ENCODE measurements around the gene GMEB2. TPM values are rescaled to one million over a fixed set of nuclear protein-coding genes. Genes with fewer than 3 reads are reported as not detected.

GMEB2 gene
- total RNA-seq, 1 experiment from 2014 or later: 14.3 TPM

DNA sequence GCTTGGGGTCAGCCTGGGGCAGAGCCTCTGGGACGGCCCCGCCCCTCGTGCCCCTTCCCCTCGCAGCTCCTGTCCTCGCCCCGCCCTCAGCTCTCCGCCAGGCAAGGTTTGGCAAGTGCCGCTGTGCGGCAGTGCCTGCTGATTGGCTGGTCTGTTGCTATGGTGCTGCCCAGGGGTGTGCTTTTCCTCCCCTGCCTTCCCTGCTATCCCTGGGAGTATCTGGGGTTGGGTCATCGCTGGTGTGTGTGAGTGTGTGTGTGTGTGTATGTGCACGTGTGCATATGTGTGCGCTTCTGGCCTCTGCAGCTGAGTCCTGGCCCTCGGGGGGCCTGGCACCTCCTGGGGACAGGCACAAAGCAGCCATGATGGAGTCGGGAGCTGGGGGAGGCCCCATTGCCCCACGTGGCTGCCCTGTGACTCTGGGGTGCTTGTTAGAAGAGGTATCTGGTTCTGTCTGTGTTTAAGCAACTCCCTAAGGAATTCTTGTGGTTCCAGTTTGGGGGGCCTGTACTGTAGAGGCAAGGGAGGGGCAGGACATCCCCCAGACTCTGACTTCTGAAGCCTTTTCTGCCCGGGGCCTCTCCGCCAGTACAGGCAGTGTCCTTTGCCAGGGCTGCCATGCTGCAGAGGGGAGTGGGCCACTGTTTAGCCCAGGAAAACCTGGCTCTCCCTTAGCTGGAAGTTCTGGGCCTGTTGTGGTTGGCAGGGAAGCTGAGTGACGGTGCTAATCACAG, 38.1 kb upstream of the GMEB2 start:
- Mint-ChIP-seq H3K27me3 (ENCODE audit: low read depth) (no peaks in the 10 kb centered on the region), H3K27ac (peak overlapping the region in 2 of 3 experiments; percentile 40 to 68; a peak in 4 of 7 replicates), H3K4me3 (peak overlapping the region in 1 of 2 experiments; percentile 42; a peak in 1 of 5 replicates), H3K36me3 (ENCODE audit: insufficient read depth in 1 of 3, low read depth in 3 of 3) (peaks cover 27 to 60% (median 55%) of the 10 kb centered on the region in 3 experiments), H3K4me1 (peaks cover 0 to 4% of the 10 kb centered on the region in 2 experiments; a peak in 1 of 4 replicates), H3K9me3 (no peaks in the 10 kb centered on the region)
- Histone ChIP-seq H4K20me1 (ENCODE audit: control insufficient read depth, insufficient read depth, insufficient read length) (no peaks in the 10 kb centered on the region), H3K23me2 (ENCODE audit: insufficient read length, low read depth, low read length, poor library complexity, severe bottlenecking) (no peaks in the 10 kb centered on the region), H3K27ac (ENCODE audit: insufficient read length, low read depth, low read length) (no peak overlapping the region), H3K4ac (ENCODE audit: low read depth, low read length) (no peak overlapping the region), H2BK120ac (ENCODE audit: low read depth, low read length, poor library complexity, severe bottlenecking) (no peak overlapping the region), H3K9ac (ENCODE audit: extremely low read depth, insufficient read length, low read length) (no peak overlapping the region), H4K5ac (ENCODE audit: insufficient read length, low read depth, low read length) (no peak overlapping the region), H2BK20ac (ENCODE audit: low read depth, low read length, poor library complexity, severe bottlenecking) (no peak overlapping the region), H2AFZ (ENCODE audit: low read length) (no peak overlapping the region), H3K27me3 (ENCODE audit: insufficient read depth, low read length) (no peaks in the 10 kb centered on the region; the same call in 1 of the 2 replicates), H3K4me2 (ENCODE audit: insufficient read depth, insufficient read length, low read length) (no peak overlapping the region), H3K79me1 (ENCODE audit: insufficient read depth, low read depth, low read length, poor library complexity, severe bottlenecking) (no peaks in the 10 kb centered on the region), H4K8ac (replicated peaks; ENCODE audit: insufficient read length, low read depth, low read length) (no peak overlapping the region), H3K14ac (ENCODE audit: insufficient read depth, low read length) (no peak overlapping the region), H3K56ac (ENCODE audit: insufficient read length, low read depth, low read length) (no peak overlapping the region), H3K18ac (ENCODE audit: insufficient read length, low read depth, low read length) (no peak overlapping the region), H2BK5ac (ENCODE audit: insufficient read length, low read length) (no peak overlapping the region), H2AK5ac (ENCODE audit: insufficient read length, low read length) (no peak overlapping the region), H2BK12ac (ENCODE audit: insufficient read length, low read depth, low read length) (no peak overlapping the region), H3K9me3 (ENCODE audit: control insufficient read depth, low read depth, low read length) (no peaks in the 10 kb centered on the region), H3K79me2 (ENCODE audit: insufficient read depth, low read length) (no peaks in the 10 kb centered on the region), H3K4me1 (ENCODE audit: insufficient read depth, low read length) (no peaks in the 10 kb centered on the region), H2BK15ac (ENCODE audit: low read depth, low read length) (no peak overlapping the region), H3T11ph (ENCODE audit: low read length) (no peak overlapping the region), H3K23ac (ENCODE audit: insufficient read length, low read depth, low read length) (no peak overlapping the region), H4K91ac (ENCODE audit: insufficient read length, low read depth, low read length) (no peak overlapping the region)
- DNase-seq: peak; percentile 72
- TF ChIP-seq CTCF (conservative IDR thresholded peaks at IDR 0.05): no peak
- WGBS (ENCODE audit: extremely low coverage, insufficient read length, low lambda C conversion rate): no CpG with 5 or more reads among the region's 18 CpGs
